NCI-H187 (cell line): ENCODE results near the gene PRKCI.
"Not testable (repeated sequence)": the region's sequence is repeated elsewhere in the genome, so short reads cannot be mapped to it uniquely, and the experiment has no call there.

Source experiments
- DNase-seq, 2 experiments: peaks; one replicate each; lab custom pipeline; 2025; lab: John Stamatoyannopoulos, UW

Gene PRKCI

DNA sequence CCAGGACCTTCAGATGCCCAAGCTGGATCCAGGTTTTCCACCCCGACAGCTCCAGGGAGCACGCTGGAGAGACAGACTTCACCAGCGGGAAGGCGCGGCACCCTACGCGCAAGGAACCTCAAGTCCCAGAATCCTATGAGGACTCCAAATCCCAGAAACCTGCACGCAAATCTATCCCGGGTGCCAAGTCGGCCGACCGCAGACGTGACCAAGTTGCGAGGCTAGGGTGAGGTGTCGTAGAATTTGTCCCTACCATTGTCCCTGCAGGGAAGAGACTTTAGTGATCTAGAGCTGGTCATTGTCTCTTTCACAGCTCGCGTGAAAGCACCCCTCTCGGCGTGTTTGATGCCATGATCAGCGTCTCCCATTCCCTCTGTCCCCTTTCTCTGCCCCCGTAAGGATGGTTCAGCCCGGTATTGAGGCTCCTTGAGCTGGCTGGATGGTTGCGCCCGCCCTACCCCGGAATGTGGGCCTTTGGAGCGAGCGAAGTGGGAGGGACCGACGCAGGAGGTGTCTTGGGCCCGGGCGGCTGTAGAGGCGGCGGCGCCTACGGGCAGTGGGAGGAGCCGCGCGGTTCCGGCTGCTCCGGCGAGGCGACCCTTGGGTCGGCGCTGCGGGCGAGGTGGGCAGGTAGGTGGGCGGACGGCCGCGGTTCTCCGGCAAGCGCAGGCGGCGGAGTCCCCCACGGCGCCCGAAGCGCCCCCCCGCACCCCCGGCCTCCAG, at the start of gene PRKCI:
Gene PRKCI, plus strand, starts transcription at position 501 of the 723 bp plus-strand sequence. CDS start 246 bp downstream, outside the sequence.
- peak; percentile 93 to 96 for DNase-seq

DNA sequence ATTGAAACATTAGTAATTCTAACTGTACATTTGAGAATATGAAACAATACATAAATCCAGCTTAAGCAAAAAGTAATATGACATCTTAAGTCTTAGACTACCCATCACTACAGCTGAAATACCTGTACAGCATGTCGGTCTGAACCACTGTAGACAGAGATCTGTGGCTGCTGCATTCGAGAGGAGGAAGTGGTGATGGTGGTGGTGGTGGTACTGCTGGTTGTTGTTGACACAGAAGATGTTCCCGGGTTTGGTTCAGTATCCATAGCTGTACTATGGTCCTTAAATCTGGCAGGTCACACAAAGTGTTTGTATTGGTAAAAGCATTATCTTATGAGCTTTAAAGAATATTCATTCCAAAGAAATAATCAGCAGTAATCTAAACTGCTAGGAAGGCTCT, 43.6 kb upstream of the PRKCI start:
- no peak for DNase-seq

DNA sequence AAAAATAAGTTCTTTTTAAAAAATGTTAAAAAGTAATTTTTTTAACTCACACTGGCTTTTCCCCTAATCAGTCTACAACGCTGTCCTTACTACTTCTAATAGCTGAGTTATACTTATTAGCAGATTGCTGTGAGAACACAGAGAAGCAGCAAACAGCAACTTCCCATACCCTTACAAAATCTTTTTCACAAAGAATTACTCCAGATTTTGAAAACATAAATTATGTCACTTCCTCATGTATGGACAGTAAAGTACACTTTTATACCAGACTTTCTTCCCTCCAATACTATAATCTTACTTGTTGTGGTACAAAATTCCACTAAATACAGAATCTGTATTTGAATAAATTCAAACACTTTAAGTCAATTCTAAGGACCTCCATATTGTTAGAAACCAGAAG, 42.8 kb upstream of the PRKCI start:
- no peak for DNase-seq

DNA sequence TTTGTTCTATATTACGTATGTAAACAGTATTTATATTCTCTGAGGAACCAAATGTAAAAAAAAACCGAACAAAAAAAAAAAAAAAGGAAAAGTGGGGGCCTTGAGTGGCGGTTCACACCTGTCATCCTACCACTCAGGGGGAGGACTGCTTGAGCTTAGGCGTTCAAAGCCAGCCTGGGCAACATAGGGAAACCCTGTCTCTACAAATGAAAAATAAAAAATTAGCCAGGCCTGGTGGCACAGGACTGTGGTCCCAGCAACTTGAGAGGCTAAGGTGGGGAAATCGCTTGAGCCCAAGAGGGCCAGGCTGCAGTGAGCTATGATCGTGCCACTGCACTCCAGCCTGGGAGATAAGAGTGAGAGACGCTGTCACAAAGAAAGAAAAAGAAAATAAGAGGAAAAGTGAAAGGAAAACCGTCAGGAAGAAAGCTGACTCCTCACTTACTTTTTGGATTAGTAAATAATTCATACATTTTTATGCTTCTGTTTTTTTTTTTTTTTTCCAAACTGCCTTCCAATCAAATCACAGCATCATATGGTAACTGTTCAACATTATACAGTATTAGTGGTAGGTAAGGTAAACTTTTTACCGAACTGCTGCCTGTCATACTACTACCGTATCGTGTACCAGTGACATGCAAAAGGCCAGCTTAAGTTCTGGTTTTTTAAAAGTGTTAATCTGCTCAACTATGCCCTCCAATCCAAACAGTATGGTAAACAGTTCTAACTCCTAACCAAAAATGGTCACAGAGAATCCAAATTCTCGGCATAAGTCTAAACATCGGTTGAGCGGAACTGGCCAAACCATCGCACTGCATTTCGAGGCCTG, 41.9 kb upstream of the PRKCI start:
- DNase-seq, result no peak

DNA sequence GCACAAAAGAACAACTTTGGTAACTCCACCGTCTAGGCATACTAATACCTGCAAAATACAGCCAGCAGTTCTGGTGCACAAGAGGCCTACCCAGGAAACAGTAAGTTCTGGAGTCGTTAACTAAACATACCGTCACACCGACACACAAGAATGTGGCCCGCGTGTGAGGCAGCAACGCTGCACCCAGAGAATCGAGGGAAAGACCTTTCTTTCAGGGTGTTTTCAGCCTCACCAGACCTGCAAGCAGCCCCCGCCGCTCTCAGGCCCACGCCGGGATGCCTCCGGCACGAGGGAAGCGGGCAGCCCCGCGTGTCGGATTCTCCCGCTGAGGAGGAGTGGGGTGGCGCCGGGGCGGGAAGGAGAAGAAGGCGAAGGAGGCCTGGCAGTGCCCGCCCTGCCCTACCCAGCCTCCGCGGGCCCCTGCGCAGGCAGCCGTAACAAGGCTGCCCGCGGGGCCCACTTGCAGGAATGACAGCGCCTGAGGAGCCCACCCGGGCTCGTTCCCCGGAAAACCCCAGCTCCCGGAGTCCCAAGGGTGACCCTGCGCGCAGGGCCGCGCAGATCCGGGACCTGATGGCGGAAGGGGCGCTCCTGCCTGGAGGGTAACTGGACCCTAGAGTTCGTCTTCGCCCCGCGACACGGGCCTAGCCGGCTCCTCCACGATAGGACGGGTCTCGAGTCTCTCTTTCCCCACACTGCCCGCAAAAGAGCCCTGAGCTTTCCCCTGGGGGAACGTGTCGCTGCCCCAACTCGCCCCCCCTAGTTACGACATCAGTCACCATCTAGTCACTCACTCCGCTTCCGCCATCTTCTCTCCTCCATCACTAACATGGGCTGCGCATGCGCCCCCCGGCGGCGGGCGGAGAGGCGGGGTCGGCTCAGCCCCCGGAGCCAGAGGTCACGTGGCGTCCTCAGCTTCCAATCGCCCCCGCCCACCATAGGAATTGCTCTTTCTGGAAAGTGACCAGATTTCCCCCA, 41.0 kb upstream of the PRKCI start, which contains the start of gene PHC3:
Gene PHC3, minus strand, starts transcription at position 826 of the 978 bp plus-strand sequence. Its CDS starts 18 bp downstream, at position 808.
- peak; percentile 72 to 75 for DNase-seq

DNA sequence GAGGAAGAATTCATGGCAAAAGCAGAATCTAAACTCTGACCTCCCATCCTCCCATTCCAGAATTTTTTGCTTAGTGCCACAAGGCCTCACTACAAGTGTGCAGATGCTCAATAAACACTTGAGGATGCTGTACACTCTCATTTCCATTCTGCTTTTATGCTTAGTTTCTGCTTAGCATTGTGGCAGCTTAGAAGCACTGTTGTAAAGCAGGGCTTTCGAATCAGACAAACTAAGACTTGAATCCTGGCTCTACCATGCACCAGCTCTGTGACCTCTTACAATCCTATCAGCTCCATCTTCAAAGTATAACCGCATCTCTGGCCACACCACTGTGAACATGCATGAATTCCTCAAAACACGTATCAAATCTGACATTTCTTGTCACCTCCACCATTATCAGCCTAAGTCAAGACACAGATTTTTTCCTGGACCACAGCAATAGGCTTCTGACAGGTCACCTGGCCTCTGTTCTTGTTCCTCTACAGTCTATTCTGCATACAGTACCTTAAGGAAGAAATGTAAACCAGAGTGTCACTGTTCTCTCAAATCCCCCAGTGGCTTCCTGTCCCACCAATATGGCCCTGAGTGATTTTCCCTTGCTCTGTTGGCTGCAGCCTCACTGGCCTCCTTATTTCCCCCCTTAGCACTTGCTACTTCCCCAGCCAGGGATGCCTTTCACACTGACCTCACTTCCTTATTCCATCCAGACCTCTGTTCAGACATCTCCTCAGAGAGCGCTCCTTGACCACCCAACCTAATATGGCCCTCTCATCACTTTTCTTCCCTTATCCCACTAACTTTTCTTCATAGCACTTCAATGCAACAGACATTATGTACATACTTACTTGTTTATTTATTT, 32.6 kb upstream of the PRKCI start:
- no peak for DNase-seq

DNA sequence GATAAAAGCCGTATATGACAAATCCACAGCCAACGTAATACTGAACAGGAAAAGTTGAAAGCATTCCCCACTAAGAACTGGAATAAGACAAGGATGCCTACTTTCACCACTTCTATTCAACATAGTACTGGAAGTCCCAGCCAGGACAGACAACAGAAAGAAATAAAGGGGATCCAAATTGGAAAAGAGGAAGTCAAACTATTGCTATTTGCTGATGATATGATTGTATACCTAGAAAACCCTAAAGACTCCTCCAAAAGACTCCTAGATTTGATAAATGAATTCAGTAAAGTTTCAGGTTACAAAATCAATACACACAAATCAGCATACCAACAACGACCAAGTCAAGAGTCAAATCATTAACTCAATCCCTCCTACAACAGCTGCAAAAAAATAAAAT, 26.5 kb upstream of the PRKCI start:
- not testable (repeated sequence) for DNase-seq

DNA sequence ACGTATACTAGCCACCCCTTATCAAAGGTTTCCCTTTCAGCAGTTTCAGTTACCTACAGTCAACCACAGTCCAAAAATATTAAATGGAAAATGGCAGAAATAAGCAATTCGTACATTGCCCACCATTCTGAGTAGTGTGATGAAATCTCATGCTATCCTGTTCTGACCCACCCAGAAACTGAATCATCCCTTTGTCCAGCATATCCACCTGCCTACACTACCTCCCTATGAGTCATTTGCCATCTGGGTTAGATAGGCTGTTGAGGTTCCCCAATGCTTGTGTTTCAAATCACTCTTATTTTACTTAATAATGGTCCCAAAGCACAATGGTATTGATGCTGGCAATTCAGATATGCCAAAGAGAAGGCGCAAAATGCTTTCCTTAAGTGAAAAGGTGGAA, 25.4 kb upstream of the PRKCI start:
- DNase-seq, result no peak

DNA sequence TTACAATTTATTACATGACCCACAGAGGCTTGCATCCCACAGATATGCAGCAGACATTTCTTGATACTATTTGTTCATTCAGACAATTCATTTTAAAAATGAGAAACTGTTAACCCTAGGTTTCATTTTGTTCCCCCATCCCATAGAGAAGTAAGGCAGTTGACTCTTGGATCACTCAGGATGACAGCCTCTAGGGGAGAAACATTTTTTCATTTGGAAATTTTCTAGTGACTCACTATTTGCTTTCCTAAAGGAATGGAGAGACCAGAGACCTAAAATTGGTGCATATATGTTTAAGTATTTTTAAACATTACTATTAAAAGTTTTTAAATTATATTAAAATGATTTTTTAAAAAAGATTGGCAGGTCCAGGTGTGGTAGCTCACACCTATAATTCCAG, 21.2 kb upstream of the PRKCI start:
- no peak for DNase-seq

DNA sequence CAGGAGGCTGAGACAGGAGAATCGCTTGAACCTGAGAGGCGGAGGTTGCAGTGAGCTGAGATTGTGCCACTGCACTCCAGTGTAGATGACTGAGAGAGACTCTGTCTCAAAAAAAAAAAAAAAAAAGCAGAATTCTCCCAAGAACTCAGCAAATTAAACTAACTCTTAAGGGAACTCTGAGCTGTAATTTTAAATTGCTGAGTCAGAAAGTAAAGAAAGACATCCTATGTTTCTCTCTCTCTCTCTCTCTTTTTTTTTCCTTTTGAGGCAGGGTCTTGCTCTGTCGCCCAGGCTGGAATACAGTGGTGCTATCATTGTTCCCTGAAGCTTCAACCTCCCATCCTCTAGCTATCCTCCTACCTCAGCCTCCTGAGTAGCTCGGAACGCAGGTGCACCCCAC, 20.7 kb upstream of the PRKCI start:
- no peak for DNase-seq

DNA sequence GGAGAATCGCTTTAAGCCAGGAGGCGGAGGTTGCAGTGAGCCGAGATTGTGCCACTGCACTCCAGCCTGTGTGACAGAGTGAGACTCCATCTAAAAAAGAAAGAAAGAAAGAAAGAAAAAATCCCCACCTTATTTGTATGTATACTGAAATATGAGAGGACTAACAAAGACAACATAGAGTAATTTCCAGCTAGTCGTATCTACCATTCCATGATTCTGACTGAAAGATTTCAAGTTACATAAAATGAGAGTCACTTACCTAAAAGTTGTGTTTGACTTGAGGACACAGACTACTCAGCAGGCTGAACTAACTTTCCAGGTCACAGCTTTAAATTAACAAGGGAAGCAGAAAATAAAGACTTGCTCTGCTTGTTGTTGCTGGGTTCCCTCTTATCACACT, 18.8 kb upstream of the PRKCI start:
- DNase-seq, result no peak

DNA sequence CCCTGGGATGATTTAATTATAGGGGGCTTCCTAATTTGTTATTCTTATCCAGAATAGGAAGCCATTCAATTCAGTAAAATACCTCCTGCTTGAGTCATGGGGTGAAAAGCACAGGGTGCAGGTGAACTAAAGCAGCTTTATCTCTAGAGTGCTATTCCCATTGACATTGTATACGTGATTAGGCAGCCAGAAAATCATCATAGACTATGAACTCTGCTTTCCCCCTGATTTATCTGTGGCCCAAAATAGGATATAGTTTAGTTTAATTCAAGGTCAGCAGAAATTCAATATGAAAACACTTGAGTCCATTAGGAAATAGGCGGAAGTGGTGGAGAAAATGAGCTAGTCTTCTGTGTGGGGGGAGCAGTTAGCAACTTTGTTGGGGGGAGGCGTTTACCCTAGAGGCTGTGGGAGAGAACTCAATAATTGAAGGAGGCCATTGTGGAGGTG, 18.2 kb upstream of the PRKCI start:
- DNase-seq, result no peak

DNA sequence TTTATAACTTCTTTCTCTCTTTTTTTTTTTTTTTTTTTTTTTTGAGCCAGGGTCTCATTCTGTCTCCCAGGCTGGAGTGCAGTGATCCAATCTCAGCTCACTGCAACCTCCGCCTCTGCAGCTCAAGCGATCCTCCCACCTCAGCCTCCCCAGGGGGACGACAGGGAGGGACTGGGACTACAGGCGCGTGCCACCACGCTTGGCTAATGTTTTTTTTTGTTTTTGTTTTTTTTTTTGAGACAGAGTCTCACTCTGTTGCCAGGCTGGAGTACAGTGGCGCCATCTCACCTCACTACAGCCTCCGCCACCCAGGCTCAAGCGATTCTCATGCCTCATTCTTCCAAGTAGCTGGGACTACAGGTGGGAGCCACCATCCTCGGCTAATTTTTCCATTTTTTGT, 17.7 kb upstream of the PRKCI start:
- DNase-seq, result no peak

DNA sequence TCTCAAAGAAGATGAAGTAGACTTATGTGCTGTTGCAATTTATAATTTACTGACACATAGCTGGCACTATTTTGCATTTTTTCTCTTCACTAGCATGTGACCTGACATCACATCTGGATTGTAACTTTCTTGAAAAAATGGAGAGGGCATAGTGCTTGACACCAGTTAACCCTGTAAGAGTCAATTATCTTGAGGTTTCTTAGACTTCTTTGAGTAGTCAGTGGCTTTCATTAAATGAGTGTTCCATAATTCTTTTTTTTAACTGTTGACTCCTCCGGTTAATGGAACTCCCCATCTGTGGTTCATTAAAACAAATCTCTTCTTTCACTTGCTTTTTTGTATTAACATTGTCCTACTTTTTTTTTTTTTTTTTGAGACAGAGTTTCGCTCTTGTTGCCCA, 16.9 kb upstream of the PRKCI start:
- DNase-seq, result no peak

DNA sequence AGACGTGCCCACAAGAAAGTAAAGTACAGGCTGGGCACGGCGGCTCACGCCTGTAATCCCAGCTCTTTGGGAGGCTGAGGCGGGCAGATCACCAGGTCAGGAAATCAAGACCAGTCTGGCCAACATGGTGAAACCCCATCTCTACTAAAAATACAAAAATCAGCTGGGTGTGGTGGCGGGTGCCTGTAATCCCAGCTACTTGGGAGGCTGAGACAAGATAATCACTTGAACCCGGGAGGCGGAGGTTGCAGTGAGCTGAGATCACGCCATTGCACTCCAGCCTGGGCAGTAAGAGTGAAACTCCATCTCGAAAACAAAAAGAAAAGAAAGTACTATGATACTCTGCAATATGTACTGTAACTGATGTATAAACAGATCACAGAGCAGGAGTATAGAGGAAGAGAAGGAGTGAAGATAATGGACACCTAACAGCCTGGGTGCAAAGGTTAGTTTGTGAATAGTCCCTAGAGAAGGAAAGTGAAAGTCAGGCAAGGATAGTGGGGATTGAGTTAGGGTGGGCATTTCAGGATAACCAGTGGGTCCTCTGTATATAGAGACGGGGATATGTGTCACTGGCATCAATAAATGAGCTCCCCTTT, 16.0 kb upstream of the PRKCI start:
- not testable (repeated sequence) for DNase-seq

DNA sequence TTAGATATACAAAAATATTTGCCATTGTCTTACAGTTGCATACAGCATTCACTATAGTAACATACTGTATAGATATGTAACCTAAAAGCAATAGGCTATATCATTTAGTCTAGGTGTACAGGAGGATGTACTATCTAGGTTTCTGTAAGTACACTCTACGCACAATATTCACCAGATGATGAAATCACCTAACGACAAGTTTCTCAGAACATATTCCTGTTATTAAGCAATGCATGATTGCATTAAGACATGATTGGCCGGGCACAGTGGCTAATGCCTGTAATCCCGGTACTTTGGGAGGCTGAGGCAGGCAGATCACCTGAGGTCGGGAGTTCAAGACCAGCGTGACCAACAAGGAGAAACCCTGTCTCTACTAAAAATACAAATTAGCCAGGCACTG, 14.5 kb upstream of the PRKCI start:
- DNase-seq, result no peak

DNA sequence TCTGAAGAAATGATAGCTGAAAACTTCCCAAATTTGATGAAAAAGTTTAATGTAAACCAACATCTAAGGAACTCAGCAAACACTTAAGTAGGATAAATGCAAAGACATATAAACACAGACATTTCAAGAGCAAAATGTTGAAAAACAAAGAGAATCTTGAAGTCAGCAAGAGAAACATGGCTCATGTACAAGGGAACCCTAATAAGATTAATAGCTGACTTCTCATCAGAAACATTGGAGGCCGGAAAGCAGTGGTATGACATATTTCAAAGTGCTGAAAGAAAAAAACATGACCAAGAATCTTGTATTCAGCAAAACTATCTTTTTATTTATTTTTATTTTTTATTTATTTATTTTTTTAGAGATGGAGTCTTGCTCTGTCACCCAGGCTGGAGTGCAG, 10.6 kb upstream of the PRKCI start:
- DNase-seq, result no peak

DNA sequence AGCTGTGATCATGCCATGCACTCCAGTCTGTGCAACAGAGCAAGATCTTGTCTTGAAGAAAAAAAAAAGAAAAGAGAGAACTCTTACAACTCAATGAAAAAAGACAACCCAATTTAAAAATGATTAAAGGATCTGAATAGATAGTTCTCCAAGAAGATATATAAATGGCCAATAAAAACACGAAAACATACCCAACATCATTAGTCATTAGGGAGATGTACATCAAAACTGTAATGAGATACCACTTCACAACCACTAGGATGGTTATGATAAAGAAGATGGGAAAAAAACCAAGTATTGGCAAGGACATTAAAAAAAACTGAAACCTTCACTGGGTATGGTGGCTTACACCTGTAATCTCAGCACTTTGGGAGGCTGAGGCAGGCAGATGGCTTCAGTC, 2.4 kb upstream of the PRKCI start:
- DNase-seq, result no peak

DNA sequence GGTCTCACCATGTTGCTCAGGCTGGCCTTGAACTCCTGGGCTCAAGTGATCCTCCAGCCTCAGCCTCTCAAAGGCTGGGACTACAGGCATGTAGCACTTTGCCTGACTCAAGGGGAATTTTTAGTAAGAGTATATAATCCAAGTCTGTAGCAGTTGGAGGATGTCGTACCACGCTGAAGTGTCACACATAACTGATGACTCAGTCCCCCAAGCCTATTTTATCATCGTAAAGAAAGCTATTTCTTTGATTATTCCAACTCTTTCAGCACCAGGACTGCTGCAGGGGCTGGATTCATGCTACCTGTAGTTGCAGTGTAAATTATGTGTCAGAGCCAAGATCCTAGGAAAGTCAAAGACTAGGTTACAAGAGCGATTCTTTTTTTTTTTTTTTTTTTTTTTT, 1.4 kb upstream of the PRKCI start:
- DNase-seq, result no peak

DNA sequence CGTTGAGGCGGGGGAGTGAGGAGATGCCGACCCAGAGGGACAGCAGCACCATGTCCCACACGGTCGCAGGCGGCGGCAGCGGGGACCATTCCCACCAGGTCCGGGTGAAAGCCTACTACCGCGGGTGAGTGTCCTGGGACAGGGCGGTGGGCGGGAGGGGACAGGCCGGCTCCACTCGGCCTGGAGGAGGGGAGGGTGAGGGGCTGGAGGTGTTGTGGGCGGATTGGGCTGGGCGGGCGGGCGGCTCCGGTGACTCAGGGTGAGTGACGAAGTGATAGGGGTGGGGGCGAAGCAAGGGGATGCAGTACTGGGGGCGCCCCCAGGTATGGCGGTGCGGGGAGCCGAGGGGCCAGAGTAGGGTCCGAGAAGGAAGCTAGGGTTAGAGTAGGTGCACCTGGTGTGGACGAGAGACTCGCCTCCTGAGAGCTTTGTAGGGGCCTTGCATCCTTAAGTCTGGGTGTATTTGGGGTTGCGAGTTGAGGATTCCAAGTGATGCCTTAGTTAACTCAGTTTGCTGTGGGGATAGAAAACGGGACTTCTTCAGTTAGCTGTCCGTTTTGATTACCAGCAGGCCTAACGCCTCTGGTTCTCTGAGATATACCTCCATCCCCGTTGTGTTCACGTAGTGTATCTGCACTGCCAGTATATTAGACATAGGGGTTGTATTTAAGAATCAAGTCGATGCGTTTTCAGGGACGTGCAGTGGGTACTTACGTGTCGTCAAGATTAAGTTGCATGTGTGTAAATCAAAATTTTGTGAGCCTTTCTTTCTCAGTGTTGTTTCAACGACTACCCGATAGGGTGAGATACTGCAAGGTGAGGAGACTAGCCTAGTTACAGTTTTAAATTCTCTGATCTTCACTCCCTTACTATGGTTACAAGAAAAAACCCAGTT, 670 bp downstream of the PRKCI start:
- DNase-seq, result no peak
